H1 (cell line): ENCODE data around the gene RPL38. TPM values are rescaled to one million over a fixed set of nuclear protein-coding genes. Genes with fewer than 3 reads are reported as not detected.

Experiments used
- CBX8 ChIP-seq: fragments of 300-800, 300-1000 bp; sonication (generic); IDR thresholded peaks from 2 replicates; pipeline ENCODE4 v1.7.1; 2016; ENCODE audit warnings: low read depth, low read length, borderline replicate concordance
- CEBPB ChIP-seq: IDR thresholded peaks from 2 replicates; pipeline ENCODE4 v1.6.1; 2012; ENCODE audit warnings: low read depth, low read length
- CHD7 ChIP-seq: fragments of 300-600 bp; sonication (generic); IDR thresholded peaks from 2 replicates; pipeline ENCODE4 v1.7.1; 2012; ENCODE audit warnings: low read length, moderate library complexity, mild to moderate bottlenecking, inconsistent platforms; ENCODE audit not compliant: insufficient replicate concordance
- E2F6 ChIP-seq: IDR thresholded peaks from 2 replicates; pipeline ENCODE4 v1.6.1; 2012; ENCODE audit warnings: inconsistent platforms
- EP300 ChIP-seq, 2 experiments: IDR thresholded peaks; 1 replicate in 1 of 2; 2 replicates in 1 of 2; pipeline ENCODE4 v1.6.1; 2011 to 2012; ENCODE audit warnings: low read depth in 2 of 2, low read length in 2 of 2, mild to moderate bottlenecking in 2 of 2, borderline replicate concordance in 1 of 2, inconsistent platforms in 1 of 2, moderate library complexity in 1 of 2
- KDM4A ChIP-seq: IDR thresholded peaks from one replicate; pipeline ENCODE4 v1.7.1; 2012; ENCODE audit warnings: low read depth, mild to moderate bottlenecking, moderate library complexity, low read length, inconsistent platforms; ENCODE audit not compliant: severe bottlenecking
- MAX ChIP-seq: IDR thresholded peaks from 2 replicates; pipeline ENCODE4 v1.6.1; 2012; ENCODE audit warnings: inconsistent platforms
- RXRA ChIP-seq: IDR thresholded peaks from 2 replicates; pipeline ENCODE4 v1.6.1; 2011; ENCODE audit warnings: low read depth, mild to moderate bottlenecking, low read length, moderate library complexity; ENCODE audit not compliant: insufficient read depth
- TBP ChIP-seq: IDR thresholded peaks from 2 replicates; pipeline ENCODE4 v1.6.1; 2011; ENCODE audit warnings: low read depth, low read length, improper control_type of control experiment
- polyA plus RNA-seq, 7 experiments: library from polyadenylated mRNA; depleted of rRNA in 3 of 7; stranded (reverse) in 5 of 7; unstranded in 2 of 7; fragments of >200 nt in 5 of 7; fragments of 200-250 nt in 2 of 7; gene quantifications; 1 replicate in 5 of 7; 2 replicates in 1 of 7; 4 replicates in 1 of 7; pipeline versions ENCODE4 v1.2.1 to v1.2.3, GENCODE V29; 2011 to 2013; ENCODE audit warnings: missing spikeins in 2 of 7, mixed read lengths in 2 of 7
- total RNA-seq: library from RNA; stranded (reverse); fragmentation: NEBNext Ultra II Directional; extraction: Animal tissue kit (Norgen Biotek cat#: 25700); gene quantifications from 2 replicates; pipeline ENCODE4 v1.2.1, GENCODE V29; 2021

RPL38 gene
- total and polyA plus RNA-seq, 2 of the 8 experiments (the other 6 are each of a cell fraction or from before 2014, with no cell fraction given): 412 to 1,195 TPM

- TF ChIP-seq CHD7 (no peak), E2F6 (peak; percentile 46; the same call in 1 of the 2 replicates), MAX (peak; percentile 24; the same call in 1 of the 2 replicates), RXRA (0 out of 2 replicates have a peak, but pooled peaks have one; percentile 72), CBX8 (no peak), CEBPB (no peak), EP300 (IDR thresholded peaks at IDR 0.05; ENCODE audit: borderline replicate concordance in 1 of 2, low read depth in 2 of 2, low read length in 2 of 2) (0 out of 3 replicates have a peak, but pooled peaks of 1 of the 2 experiments have one; percentile 48), TBP (no peak), KDM4A (no peak)
Measured at GRCh38 chr17:74245145-74245831, 41.8 kb downstream of the RPL38 start (continued).
